GM21381 (cell line): Measurements from ENCODE around the gene GPN2.
A peak's percentile ranks its signal among the peaks of the same experiment; 100 is the strongest.

Source experiments
- ATAC-seq: cut with Tn5 transposase; IDR thresholded peaks from one replicate; pipeline ENCODE4 v1.9.1; 2021; ENCODE audit warnings: mild to moderate bottlenecking, moderate library complexity; ENCODE audit not compliant: unreplicated experiment

Gene GPN2

GRCh38 chr1:26832249-26832960 is 57.7 kb downstream of the GPN2 start:
- no peak for ATAC-seq

GRCh38 chr1:26831546-26832248 is 58.4 kb downstream of the GPN2 start:
- ATAC-seq = no peak

- no peak for ATAC-seq
Measured at GRCh38 chr1:26831059-26831458, 59.0 kb downstream of the GPN2 start.

DNA sequence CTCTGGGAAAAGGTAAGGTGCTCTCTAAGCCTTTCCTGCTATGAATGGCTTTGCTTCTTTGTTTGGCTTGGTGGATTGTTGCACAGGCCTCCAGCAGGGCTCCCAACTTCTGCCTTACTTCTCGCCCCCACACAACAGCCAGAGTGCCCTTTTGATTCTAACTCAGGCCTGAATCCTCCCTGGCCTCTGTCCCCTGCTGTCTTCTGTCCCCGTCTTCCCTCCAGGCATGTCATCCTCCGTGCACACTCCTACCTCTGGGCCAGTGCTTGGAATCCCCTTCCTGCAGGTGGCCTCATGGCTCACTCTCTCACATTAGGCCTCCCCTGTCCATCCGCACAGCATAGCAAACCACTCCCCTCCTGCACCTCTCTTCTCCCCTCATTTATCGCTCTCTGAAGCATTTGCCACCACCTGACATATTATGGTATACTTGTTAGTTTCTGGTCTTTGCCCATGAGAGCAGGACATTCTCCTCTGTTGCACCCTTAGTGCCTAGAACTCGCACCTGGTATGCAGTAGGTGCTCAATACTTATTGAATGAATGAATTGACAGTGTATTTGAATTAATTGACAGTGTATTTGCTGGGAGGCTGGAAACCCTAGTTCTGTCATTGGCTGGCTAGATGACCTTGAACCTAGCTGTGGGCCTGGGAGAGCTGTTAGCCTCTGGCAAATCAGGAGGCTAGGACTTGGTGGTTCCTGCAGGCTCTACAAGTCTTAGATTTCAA is 60.7 kb downstream of the GPN2 start:
- no peak for ATAC-seq

DNA sequence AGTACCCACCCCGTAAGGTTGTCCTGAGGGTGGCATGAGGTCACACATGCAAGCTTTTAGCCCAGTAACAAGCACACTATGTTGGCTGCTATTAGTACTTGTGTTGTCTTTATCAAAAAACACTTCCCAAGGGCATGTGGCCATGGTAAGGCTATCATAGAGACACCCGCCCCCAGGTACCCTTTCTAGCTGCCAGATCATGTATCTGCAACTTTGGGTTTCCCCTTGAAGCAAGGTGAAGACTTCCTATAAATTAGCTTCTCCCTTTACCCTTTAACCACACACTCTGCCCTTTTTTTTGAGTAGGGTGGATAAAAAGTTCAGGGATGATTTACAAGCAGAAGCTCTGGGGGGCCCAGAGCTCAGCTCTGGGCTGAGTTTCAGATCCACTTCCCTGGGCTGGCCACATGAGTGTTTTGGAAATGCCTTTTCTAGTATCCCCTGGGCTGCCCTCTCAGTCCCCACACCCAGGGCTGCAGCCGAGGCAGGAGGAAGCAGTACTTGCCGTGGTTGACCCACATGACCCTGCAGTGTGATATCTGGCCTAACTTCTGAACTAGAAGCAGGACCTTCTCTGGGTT is 61.6 kb downstream of the GPN2 start:
- ATAC-seq = no peak

GRCh38 chr1:26827663-26828062 is 62.4 kb downstream of the GPN2 start:
- no peak for ATAC-seq

- no peak for ATAC-seq
Measured at GRCh38 chr1:26827106-26827604, 62.9 kb downstream of the GPN2 start.

DNA sequence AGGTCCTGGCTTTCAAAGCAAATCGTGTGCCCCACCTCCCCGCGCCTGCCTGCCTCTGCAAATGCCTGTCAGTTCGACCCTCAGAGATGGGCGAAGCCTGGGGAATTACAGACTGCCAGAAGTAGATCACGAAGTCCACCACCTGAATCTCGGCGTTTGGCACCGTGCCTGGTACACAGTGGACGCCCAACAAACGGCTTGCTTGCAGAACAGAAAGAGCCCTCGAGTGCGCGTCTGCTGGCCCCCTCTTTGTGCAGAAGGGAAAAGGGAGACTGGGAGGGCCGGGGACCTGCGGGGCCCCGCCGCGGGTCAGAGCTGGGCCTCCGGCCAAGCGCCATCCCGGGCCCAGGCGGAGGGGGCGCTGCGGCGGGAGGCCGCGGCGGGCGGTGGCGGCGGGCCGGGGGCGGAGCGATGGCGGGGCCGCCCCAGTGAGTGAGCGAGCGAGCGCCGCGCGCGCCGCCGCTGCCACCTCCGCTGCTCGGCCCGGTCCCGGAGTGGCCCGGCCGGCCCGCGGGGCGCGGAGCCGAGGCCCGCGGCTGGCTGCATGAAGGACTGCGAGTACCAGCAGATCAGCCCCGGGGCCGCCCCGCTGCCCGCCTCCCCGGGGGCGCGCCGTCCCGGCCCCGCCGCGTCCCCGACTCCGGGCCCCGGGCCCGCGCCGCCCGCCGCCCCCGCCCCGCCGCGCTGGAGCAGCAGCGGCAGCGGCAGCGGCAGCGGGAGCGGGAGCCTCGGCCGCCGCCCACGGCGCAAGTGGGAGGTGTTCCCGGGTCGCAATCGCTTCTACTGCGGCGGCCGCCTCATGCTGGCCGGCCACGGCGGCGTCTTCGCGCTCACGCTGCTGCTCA is 63.6 kb downstream of the GPN2 start, which contains the start of gene ZDHHC18:
Gene ZDHHC18, plus strand, starts transcription at position 428 of the 845 bp plus-strand sequence. Its CDS starts 117 bp downstream, at position 545.
- peak; percentile 72 for ATAC-seq
